Stimulated activated CD8-positive, alpha-beta memory T cell treated with anti-CD3 and anti-CD28 coated beads, Interleukin-12 subunit alpha, Interleukin-12 subunit beta, amount 100 ng/mL, for 24 hours (primary cell): ENCODE data around the gene OR2T1.
"Not testable (repeated sequence)": the region's sequence is repeated elsewhere in the genome, so short reads cannot be mapped to it uniquely, and the experiment has no call there.

Experiments
- DNase-seq: peaks from one replicate; pipeline ENCODE4 v3.0.0-alpha.2; 2020; ENCODE audit errors: extremely low read depth

OR2T1 gene

DNA sequence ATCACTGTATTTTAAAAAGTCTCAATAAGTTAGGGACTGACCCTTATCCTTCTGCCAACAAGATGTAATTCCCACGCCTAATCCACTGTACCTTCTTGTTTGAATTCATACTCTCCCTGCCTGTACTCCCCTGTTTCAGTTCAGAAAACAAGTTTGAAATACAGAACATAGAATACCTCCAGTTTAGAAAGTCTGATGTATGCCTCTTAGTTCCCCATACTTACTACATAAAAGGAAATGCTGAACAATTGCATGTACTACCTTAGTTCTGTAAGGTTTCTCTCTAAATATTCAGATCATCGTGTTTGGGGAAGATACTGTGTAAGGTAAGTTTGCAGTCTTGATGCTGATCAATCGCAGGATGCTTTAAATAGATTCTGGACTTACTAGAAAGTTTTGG lies 33.5 kb downstream of the OR2T1 start:
- not testable (repeated sequence) for DNase-seq

DNA sequence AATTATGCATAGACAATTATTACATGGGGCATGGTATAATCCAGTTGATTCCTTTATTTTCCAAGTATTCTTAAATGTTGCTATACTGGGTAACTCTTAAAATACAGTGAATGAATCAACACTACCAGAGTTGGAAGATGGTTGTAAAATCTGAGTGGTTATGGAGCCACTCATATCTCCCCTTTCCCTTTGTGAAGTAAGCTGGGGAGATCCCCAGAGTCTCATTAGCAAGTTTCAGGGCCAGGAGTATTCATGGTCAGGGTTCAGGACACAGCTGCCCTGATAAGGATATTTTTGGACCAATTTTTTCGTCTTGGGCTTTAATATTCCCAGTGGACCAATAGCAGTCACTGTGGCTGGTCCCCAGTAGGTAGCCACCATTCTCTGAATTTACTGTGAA lies 35.8 kb downstream of the OR2T1 start:
- DNase-seq, result not testable (repeated sequence)

GRCh38 chr1:248439283-248439682 lies 36.4 kb downstream of the OR2T1 start:
- DNase-seq, result not testable (repeated sequence)

DNA sequence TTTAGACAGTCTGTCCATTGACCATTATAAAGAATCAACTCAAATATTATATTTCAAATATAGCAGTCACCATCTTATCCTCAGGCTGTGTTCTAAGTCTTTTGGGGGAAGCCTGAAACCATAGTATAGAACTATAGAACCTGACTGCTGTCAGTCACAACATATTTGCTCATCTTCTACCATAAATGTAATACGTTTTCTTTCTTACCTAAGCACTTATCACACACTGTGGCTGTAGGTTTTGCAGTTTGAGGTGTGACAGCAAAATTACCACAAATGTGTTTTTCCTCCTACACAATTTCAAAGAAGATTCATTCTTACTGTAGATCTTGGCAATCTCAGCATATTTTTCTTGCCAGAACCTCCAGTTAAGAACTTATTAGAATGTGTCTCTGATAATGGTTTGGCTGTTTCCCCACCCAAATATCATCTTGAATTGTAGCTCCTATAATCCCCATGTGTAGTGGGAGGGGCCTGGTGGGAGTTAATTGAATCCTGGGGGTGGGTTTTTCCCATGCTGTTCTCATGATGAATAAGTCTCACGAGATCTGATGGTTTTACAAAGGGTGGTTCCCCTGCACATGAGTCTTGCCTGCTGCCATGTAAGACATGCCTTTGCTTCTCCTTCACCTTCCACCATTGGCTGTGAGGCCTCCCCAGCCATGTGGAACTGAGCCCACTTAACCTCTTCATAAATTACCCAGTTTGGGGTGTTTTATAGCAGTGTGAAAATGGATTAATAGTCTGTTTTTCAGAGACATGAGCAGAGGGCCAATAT lies 39.8 kb downstream of the OR2T1 start:
- not testable (repeated sequence) for DNase-seq

DNA sequence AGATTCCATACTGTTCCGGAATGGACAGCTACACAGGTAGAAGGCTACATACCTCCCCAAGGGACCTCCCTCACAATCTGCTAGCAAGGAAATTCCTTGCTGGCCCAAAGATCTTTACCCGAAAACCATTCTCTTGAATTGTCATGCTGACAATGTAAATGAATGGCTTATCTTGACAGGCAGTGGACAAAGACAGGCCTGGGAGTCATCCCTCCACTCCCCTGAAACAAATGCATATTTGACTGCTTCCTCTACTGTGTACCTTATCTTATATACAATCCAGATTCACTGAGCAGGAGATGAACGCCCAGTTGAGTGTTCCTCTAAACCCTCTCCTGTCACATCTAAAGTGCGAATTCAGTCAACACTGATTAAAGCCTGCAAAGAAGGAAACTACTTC lies 41.8 kb downstream of the OR2T1 start:
- not testable (repeated sequence) for DNase-seq

DNA sequence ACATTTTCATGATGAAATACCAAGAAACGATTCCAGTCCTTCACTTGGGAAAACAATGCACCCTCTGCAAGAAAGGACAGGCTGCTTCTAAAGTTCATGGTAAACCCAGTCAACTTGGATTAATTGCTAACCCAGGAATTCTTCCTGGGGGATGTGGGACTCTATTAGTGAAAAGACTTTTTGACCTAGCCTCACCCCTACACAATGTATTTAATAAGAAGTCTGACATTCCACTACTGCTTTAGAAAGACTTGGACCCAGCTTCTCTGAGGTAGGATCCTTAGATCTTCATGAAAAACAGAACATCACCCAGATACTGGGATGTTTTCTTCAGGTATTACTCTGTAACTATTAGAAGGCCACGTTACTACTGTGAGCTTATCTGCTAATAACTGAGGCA lies 42.6 kb downstream of the OR2T1 start, which contains the start of gene OR2T2:
OR2T2 (plus strand) TSS at position 239 of the 400 bp plus-strand sequence. CDS start 7,161 bp downstream, outside the sequence.
- not testable (repeated sequence) for DNase-seq

DNA sequence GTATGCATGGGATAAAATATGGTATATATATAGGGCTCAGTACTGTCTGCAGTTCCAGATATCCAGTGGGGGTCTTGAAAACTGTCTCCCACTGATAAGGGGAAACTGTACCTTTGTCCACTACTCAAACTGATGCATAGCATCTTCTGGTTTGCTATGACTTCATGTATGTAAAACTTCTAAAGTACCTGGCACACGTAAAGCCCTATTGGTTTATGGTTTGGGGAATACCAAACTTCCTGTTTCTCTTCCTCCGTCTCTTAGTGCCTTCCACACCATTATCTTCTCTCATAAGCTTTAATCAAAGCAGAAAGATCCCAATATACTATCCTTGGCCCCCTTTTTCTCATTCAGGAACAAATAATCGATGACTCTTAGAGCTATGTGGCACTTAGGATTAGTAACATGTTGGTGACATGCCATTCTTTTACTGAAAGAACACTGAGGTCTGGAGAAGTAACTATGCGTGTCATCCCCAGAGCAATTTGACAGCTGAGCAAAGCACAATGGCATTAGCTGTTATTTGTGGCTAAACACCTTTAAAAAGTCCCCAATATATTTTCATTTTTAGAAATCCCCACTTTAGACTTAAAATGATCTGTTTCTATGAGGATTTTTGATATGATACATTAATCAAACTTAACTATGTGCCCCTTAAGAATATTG lies 45.7 kb downstream of the OR2T1 start:
- not testable (repeated sequence) for DNase-seq

GRCh38 chr1:248449821-248450465 lies 47.1 kb downstream of the OR2T1 start:
- DNase-seq, result not testable (repeated sequence)

- not testable (repeated sequence) for DNase-seq
Measured at GRCh38 chr1:248450466-248451145, 47.8 kb downstream of the OR2T1 start.

DNA sequence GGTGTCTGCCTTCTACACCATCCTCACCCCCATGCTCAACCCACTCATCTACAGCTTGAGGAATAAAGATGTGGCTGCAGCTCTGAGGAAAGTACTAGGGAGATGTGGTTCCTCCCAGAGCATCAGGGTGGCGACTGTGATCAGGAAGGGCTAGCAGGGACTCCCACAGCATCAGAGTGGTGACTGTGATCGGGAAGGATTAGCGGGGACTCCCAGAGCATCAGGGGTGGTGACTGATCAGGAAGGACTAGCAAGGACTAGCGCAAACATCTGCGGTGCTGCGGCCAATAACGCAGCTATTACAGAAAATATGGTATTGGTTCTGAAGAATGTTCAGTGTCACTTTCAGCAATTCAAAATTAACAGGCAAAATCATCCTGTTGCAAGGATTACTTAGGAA lies 50.8 kb downstream of the OR2T1 start:
- DNase-seq, result not testable (repeated sequence)

DNA sequence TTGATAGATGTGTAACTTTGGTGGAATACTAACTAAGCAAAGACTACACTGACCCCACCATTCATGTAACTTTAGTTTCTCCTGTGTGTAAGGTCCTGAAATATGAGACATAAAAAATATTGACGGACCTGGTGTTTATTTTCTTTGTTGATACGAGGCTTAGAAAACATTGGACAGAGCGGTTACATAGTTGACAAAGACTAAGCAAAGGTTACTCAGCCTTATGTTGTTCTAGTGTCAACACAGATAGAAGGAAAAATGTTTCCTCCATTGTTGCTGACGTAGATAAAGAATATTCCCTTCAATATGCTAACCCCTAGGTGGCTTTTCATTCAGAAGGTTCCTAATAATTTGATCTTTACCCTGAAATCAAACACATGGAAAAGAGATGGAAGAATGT lies 52.2 kb downstream of the OR2T1 start:
- DNase-seq, result not testable (repeated sequence)

- not testable (repeated sequence) for DNase-seq
Measured at GRCh38 chr1:248456635-248457034, 53.8 kb downstream of the OR2T1 start.
